Measurements from ENCODE around the gene GRK3. TPM values are rescaled to one million over a fixed set of nuclear protein-coding genes. Genes with fewer than 3 reads are reported as not detected.
A peak's percentile ranks its signal among the peaks of the same experiment; 100 is the strongest.
"Not testable (repeated sequence)": the region's sequence is repeated elsewhere in the genome, so short reads cannot be mapped to it uniquely, and the experiment has no call there.

GRK3 gene
- total RNA-seq, 1 donor from 2014 or later: 34.3 TPM

- ATAC-seq (peak; percentile 53 to 61), DNase-seq (peak; percentile 57)
- H3K27me3 ChIP-seq (ENCODE audit: low read depth): no peaks in the 10 kb centered on the region
- peaks cover 35% of the 10 kb centered on the region for H3K4me1 ChIP-seq
- H3K27ac ChIP-seq: peak overlapping the region; percentile 79
- peak overlapping the region; percentile 84 for H3K4me3 ChIP-seq
- H3K36me3 ChIP-seq: no peaks in the 10 kb centered on the region
- intact Hi-C loops (cut with DNase I): no loop called here
- H3K9me3 ChIP-seq: no peaks in the 10 kb centered on the region
- TF ChIP-seq CTCF (IDR thresholded peaks at IDR 0.05): no peak
Measured at GRCh38 chr22:25563761-25564319, 635 bp upstream of the GRK3 start.

- Histone ChIP-seq H3K27me3 (ENCODE audit: low read depth) (no peaks in the 10 kb centered on the region), H3K4me1 (peaks cover 46% of the 10 kb centered on the region), H3K36me3 (no peaks in the 10 kb centered on the region), H3K27ac (peak overlapping the region; percentile 80), H3K9me3 (no peaks in the 10 kb centered on the region), H3K4me3 (peak overlapping the region; percentile 84)
- peak; percentile 61 for DNase-seq
- ATAC-seq: peak; percentile 6 to 32
- no peak for TF ChIP-seq CTCF (IDR thresholded peaks at IDR 0.05)
- intact Hi-C loops (cut with DNase I): no loop called here
Measured at GRCh38 chr22:25564979-25565677, 653 bp downstream of the GRK3 start.

GRCh38 chr22:25566186-25566897 is 1.9 kb downstream of the GRK3 start:
- no peak for TF ChIP-seq CTCF (IDR thresholded peaks at IDR 0.05)
- peaks cover 54% of the 10 kb centered on the region for H3K4me1 ChIP-seq
- ATAC-seq (no peak), DNase-seq (no peak)
- intact Hi-C loops (cut with DNase I): no loop called here
- H3K4me3 ChIP-seq: peak overlapping the region; percentile 84
- no peaks in the 10 kb centered on the region for H3K9me3 ChIP-seq
- H3K27me3 ChIP-seq (ENCODE audit: low read depth): no peaks in the 10 kb centered on the region
- no peaks in the 10 kb centered on the region for H3K36me3 ChIP-seq
- peak overlapping the region; percentile 80 for H3K27ac ChIP-seq

- H3K4me1 ChIP-seq: peaks cover 54% of the 10 kb centered on the region
- TF ChIP-seq CTCF (IDR thresholded peaks at IDR 0.05): no peak
- H3K27me3 ChIP-seq (ENCODE audit: low read depth): no peaks in the 10 kb centered on the region
- peak overlapping the region; percentile 84 for H3K4me3 ChIP-seq
- H3K36me3 ChIP-seq: no peaks in the 10 kb centered on the region
- peak overlapping the region; percentile 80 for H3K27ac ChIP-seq
- intact Hi-C loops (cut with DNase I): no loop called here
- no peaks in the 10 kb centered on the region for H3K9me3 ChIP-seq
- DNase-seq (no peak), ATAC-seq (peak; percentile 42 to 47)
Measured at GRCh38 chr22:25566898-25567235, 2.4 kb downstream of the GRK3 start.

GRCh38 chr22:25567251-25567675 is 2.8 kb downstream of the GRK3 start:
- Histone ChIP-seq H3K36me3 (no peaks in the 10 kb centered on the region), H3K27ac (no peak overlapping the region), H3K4me3 (peak overlapping the region; percentile 15), H3K27me3 (ENCODE audit: low read depth) (no peaks in the 10 kb centered on the region), H3K4me1 (peaks cover 54% of the 10 kb centered on the region), H3K9me3 (no peaks in the 10 kb centered on the region)
- no peak for DNase-seq
- TF ChIP-seq CTCF (IDR thresholded peaks at IDR 0.05): no peak
- intact Hi-C loops (cut with DNase I): no loop called here
- ATAC-seq: peak in 1 of 2 donors; percentile 7

- H3K27me3 ChIP-seq (ENCODE audit: low read depth); H3K9me3 ChIP-seq; H3K36me3 ChIP-seq; DNase-seq; intact Hi-C loops (cut with DNase I); ATAC-seq; H3K27ac ChIP-seq: not testable (repeated sequence)
- Histone ChIP-seq H3K4me1 (peaks cover 54% of the 10 kb centered on the region), H3K4me3 (peak overlapping the region; percentile 15)
Measured at GRCh38 chr22:25568066-25568465, 3.6 kb downstream of the GRK3 start.

Data from lower lobe of right lung (tissue), 2 donors.